PC-9 (cell line): ENCODE results near the gene CDC42EP1.

Experiments used
- CTCF ChIP-seq: fragments of 200-600 bp; sonication (generic); conservative IDR thresholded peaks from 2 replicates; pipeline ENCODE4 v1.6.1; 2017; ENCODE audit warnings: mixed run types, antibody characterized with exemption, mild to moderate bottlenecking, moderate library complexity
- EZH2 ChIP-seq: fragments of 200-600 bp; sonication (generic); IDR thresholded peaks from 2 replicates; pipeline ENCODE4 v1.8.0; 2017; ENCODE audit warnings: antibody characterized with exemption, low read depth

GRCh38 chr22:37565830-37566229 lies 5.5 kb downstream of the CDC42EP1 start:
- TF ChIP-seq EZH2 (no peak), CTCF (no peak)
